ENCODE results near the gene C1QTNF2. TPM values are rescaled to one million over a fixed set of nuclear protein-coding genes. Genes with fewer than 3 reads are reported as not detected.

The C1QTNF2 gene
- total RNA-seq, 1 experiment from 2014 or later, result 0.16 TPM

DNA sequence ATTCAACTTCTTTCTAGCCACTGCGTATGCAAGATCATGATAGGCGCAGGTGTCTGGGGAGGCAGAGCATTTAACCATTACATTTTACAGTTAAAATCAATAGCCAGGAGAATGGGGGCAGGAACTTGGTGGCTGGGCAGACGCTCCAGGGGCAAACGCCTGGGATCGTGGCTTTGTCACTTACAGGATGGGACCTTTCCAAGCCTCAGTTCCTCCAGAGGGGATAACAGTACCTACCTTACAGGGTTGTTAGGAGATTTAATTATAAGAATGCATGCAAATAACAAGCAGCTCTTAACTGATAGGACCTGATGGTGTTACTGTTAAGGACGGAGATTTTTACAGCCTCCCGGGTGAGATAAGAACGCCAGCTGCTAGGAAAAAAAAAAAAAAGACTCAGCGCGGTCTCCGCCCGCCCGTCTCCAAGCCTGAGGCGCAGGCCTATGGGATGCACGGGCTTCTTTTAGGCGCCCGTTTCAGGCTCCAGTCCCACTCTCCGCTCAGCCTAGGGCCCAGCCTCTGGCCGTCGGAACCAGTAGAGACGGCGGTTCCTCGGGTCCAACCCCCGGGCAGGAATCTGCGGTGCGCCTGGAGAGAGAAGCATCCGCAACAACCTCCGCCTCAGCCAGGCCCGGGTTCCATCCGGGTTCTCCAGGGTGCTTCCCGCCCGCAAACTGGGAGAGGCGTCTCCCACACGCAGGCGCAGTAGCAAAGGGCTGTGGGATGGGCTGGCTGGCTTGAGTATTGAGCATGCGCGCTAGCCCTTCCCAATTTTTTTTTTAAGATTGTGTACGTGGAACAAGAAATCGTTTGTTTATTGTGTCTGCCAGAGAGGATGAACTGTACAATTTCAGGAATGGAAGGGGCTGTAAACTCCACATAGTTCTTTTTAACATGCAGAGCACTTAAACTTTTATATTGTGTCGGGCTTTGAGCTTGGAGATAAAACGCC lies 29.3 kb upstream of the C1QTNF2 start, which contains the start of gene FAM200C:
FAM200C (minus strand) TSS at position 653 of the 952 bp plus-strand sequence. CDS start 4,564 bp downstream, outside the sequence.
- no peaks in the 10 kb centered on the region for H3K9me3 ChIP-seq
- H3K4me1 ChIP-seq, result no peaks in the 10 kb centered on the region; the same call in 1 of the 2 replicates
- DNase-seq, result peak; percentile 94 to 95
- peaks cover 6% of the 10 kb centered on the region for H3K4me1 Mint-ChIP-seq (ENCODE audit: low read depth, unreplicated experiment)
- ChIA-PET POLR2A (interaction anchor here (0.6 to 2.0 kb wide), 3 partner anchors 19 to 380 kb away, joined by 3 to 21 read pairs (median 3); partner anchors contain the start of gene SLU7), CTCF (interaction anchor here (1.3 kb wide), 1 partner anchor 9 kb away, joined by 4 read pairs; no protein-coding TSS in a partner anchor)
- intact Hi-C loops (cut with micrococcal nuclease; ENCODE audit: unreplicated experiment), result loop anchor here (1.0 kb wide), 1 partner anchor 20 kb away; the partner anchor contains the start of gene SLU7
- peak within 1 kb of the TSS; percentile 96 for H3K4me3 Mint-ChIP-seq (ENCODE audit: unreplicated experiment)
- H3K27me3 Mint-ChIP-seq (ENCODE audit: insufficient read depth, unreplicated experiment), result no peaks in the 10 kb centered on the region
- peak within 1 kb of the TSS; percentile 56 for H3K4me3 ChIP-seq (ENCODE audit: low read depth, low read length)
- no peaks in the 10 kb centered on the region for H3K27me3 ChIP-seq (replicated peaks; ENCODE audit: control insufficient read depth, insufficient read depth, low read length)
- TSS peak; percentile 60 for BruUV-seq (replicated peaks)
- TF ChIP-seq CTCF (IDR thresholded peaks at IDR 0.05; ENCODE audit: insufficient read depth in 1 of 2, low read depth in 1 of 2, low read length in 1 of 2, severe bottlenecking in 1 of 2, unreplicated experiment in 1 of 2), result no peak
- peak within 1 kb of the TSS; percentile 96 for H3K27ac Mint-ChIP-seq (ENCODE audit: unreplicated experiment)
- H3K9me3 Mint-ChIP-seq (ENCODE audit: unreplicated experiment), result no peaks in the 10 kb centered on the region
- peaks cover 30% of the 10 kb centered on the region for H3K36me3 Mint-ChIP-seq (ENCODE audit: insufficient read depth, unreplicated experiment)
- no peaks in the 10 kb centered on the region for H3K36me3 ChIP-seq (ENCODE audit: control insufficient read depth, insufficient read depth, low read length)

GRCh38 chr5:160398806-160399205 lies 28.4 kb upstream of the C1QTNF2 start:
- Mint-ChIP-seq H3K9me3 (ENCODE audit: unreplicated experiment) (no peaks in the 10 kb centered on the region), H3K27me3 (ENCODE audit: insufficient read depth, unreplicated experiment) (no peaks in the 10 kb centered on the region), H3K36me3 (ENCODE audit: insufficient read depth, unreplicated experiment) (peaks cover 21% of the 10 kb centered on the region), H3K4me1 (ENCODE audit: low read depth, unreplicated experiment) (peaks cover 6% of the 10 kb centered on the region), H3K27ac (ENCODE audit: unreplicated experiment) (peak overlapping the region; percentile 96), H3K4me3 (ENCODE audit: unreplicated experiment) (peak overlapping the region; percentile 96)
- Histone ChIP-seq H3K36me3 (ENCODE audit: control insufficient read depth, insufficient read depth, low read length) (no peaks in the 10 kb centered on the region), H3K27me3 (replicated peaks; ENCODE audit: control insufficient read depth, insufficient read depth, low read length) (no peaks in the 10 kb centered on the region), H3K4me3 (ENCODE audit: low read depth, low read length) (peak overlapping the region; percentile 56), H3K9me3 (no peaks in the 10 kb centered on the region), H3K4me1 (no peaks in the 10 kb centered on the region; the same call in 1 of the 2 replicates)
- POLR2A ChIA-PET, result interaction anchor here (2.0 kb wide), 1 partner anchor 20 kb away, joined by 21 read pairs; the partner anchor contains the start of gene SLU7
- no peak for TF ChIP-seq CTCF (IDR thresholded peaks at IDR 0.05; ENCODE audit: insufficient read depth in 1 of 2, low read depth in 1 of 2, low read length in 1 of 2, severe bottlenecking in 1 of 2, unreplicated experiment in 1 of 2)
- DNase-seq, result no peak
- no TSS peak for BruUV-seq (replicated peaks)
- CTCF ChIA-PET, result no interaction called here
- intact Hi-C loops (cut with micrococcal nuclease; ENCODE audit: unreplicated experiment), result no loop called here

GRCh38 chr5:160397492-160397891 lies 27.1 kb upstream of the C1QTNF2 start:
- no peak for DNase-seq
- Mint-ChIP-seq H3K36me3 (ENCODE audit: insufficient read depth, unreplicated experiment) (peaks cover 8% of the 10 kb centered on the region), H3K9me3 (ENCODE audit: unreplicated experiment) (no peaks in the 10 kb centered on the region), H3K27me3 (ENCODE audit: insufficient read depth, unreplicated experiment) (no peaks in the 10 kb centered on the region), H3K4me3 (ENCODE audit: unreplicated experiment) (no peak overlapping the region), H3K27ac (ENCODE audit: unreplicated experiment) (no peak overlapping the region), H3K4me1 (ENCODE audit: low read depth, unreplicated experiment) (peaks cover 6% of the 10 kb centered on the region)
- TF ChIP-seq CTCF (IDR thresholded peaks at IDR 0.05; ENCODE audit: insufficient read depth in 1 of 2, low read depth in 1 of 2, low read length in 1 of 2, severe bottlenecking in 1 of 2, unreplicated experiment in 1 of 2), result no peak
- H3K36me3 ChIP-seq (ENCODE audit: control insufficient read depth, insufficient read depth, low read length), result no peaks in the 10 kb centered on the region
- ChIA-PET CTCF (no interaction called here), POLR2A (no interaction called here)
- H3K4me1 ChIP-seq, result no peaks in the 10 kb centered on the region; the same call in 1 of the 2 replicates
- no peak overlapping the region for H3K4me3 ChIP-seq (ENCODE audit: low read depth, low read length)
- intact Hi-C loops (cut with micrococcal nuclease; ENCODE audit: unreplicated experiment), result no loop called here
- H3K27me3 ChIP-seq (replicated peaks; ENCODE audit: control insufficient read depth, insufficient read depth, low read length), result no peaks in the 10 kb centered on the region
- no peaks in the 10 kb centered on the region for H3K9me3 ChIP-seq
- no TSS peak for BruUV-seq (replicated peaks)
